CD4-positive, alpha-beta T cell treated with Interleukin-15 for 4 hours (primary cell): Measurements from ENCODE around the gene MRPL2.

Source experiments
- DNase-seq: peaks from one replicate; pipeline ENCODE4 v3.0.0-alpha.2; 2020; ENCODE audit warnings: low spot score

MRPL2 gene

DNA sequence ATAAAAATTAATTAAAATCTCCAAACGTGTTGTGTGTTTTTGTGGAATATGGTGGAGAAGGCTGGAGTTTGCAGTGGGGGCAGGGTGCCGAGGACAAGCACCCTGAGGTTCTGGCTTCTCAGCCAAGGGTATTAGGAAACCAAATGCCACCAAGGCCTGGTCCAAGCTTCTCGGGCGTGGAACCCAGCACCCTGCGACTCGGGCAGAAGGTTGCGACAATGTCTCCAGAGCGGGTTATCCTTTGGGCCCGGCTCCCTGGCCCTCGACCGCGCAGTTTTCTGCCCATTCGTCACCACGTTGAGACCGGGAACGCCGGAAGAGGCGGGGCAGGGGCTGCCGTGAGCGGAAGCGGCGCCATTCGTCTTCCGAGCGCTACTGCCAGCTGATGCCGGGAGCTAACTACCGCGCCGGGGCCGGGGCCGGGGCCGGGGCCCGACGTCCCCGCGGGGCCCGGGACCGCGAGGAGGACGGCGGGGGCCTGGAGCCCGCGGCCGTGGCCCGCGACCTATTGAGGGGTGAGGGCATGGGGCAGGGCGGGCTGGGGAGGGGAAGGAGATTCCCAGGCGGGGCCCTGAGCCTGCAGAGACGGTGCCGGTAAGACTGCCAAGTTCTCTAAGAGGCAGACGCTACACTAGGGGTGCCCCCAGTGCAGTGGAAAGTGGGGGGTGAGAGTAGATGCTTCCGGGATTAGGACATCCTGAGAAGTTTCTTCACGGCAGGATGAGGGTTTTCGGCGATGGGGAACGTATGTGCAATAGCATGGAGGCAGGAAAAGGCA, 37.8 kb downstream of the MRPL2 start, which contains the start of gene RRP36:
Gene RRP36 (plus strand): TSS at position 354 of the 778 bp plus-strand sequence. CDS start 32 bp downstream, at position 386.
- DNase-seq, result peak; percentile 66

- no peak for DNase-seq
These were observed 38.4 kb downstream of the MRPL2 start for GRCh38 chr6:43020847-43021246.

GRCh38 chr6:43020052-43020705, 39.1 kb downstream of the MRPL2 start:
- no peak for DNase-seq

- DNase-seq, result no peak
These were observed 40.1 kb downstream of the MRPL2 start for GRCh38 chr6:43019152-43019551.

- no peak for DNase-seq
These were observed 42.3 kb downstream of the MRPL2 start for GRCh38 chr6:43016943-43017334.

- no peak for DNase-seq
These were observed 42.9 kb downstream of the MRPL2 start for GRCh38 chr6:43016176-43016942.

DNA sequence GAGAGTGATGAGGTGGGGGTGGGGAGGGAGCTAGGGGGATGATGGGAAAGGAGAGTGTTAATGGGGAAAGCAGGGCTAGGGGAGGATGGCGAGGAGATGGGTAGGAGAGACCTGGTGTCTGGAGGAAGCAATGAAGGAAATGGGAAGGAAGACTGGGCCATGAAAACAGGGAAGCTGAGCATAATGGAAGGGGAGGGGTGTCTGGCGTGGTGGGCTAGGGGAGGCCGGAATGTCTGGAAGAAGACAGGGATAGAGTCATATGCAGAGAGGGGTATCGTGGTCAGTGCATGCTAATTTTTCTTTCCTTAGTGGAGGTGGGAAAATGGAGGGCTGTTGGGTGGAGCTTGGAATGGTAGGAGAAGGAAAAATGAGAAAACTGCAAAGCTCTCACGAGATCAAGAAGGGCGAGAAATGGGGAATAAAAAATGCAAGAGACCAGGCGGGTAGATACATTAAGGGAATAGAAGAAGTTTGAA, 44.8 kb downstream of the MRPL2 start:
- no peak for DNase-seq

- peak; percentile 100 for DNase-seq
These were observed 45.3 kb downstream of the MRPL2 start, which contains the start of the genes KLHDC3 and MEA1 for GRCh38 chr6:43013843-43014433. KLHDC3 (plus strand) TSS chr6:43014249; CDS start chr6:43017193, 2,944 bp downstream. MEA1 (minus strand) TSS chr6:43013946; CDS start chr6:43013813, 133 bp downstream.

GRCh38 chr6:43013097-43013842, 46.0 kb downstream of the MRPL2 start:
- no peak for DNase-seq

GRCh38 chr6:43012364-43012763, 46.9 kb downstream of the MRPL2 start:
- DNase-seq, result no peak

GRCh38 chr6:43011207-43011606, 48.0 kb downstream of the MRPL2 start:
- DNase-seq, result no peak

GRCh38 chr6:43009124-43009523, 50.1 kb downstream of the MRPL2 start:
- DNase-seq, result peak; percentile 34

DNA sequence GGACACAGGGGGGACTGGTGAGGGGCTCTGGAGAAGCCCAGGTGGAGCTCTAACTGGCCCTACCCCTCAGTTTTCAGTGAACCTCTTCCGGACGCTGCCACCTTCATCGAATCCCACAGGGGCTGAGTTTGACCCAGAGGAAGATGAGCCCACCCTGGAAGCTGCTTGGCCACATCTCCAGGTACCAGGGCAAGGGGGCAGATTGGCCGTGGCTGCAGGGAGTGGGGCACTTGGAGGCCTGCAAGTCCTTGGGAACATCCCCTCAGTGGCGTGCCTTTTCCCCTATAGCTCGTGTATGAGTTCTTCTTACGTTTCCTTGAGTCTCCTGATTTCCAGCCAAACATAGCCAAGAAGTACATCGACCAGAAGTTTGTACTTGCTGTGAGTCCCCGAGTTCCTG, 52.1 kb downstream of the MRPL2 start:
- DNase-seq, result no peak

DNA sequence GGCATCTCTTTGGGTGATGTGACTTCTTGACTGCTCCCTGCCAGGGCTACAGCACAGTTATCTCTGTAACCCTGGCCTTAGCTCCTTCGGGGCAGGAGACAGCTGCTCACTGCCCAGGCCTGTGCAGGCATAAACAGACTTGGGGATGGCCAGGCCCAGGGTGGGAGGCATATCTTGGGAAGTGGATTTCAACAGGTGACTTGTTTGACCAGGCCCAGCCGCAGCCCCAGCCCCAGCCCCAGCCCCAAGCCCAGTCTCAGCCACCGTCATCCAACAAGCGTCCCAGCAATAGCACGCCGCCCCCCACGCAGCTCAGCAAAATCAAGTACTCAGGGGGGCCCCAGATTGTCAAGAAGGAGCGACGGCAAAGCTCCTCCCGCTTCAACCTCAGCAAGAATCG, 53.0 kb downstream of the MRPL2 start:
- no peak for DNase-seq

GRCh38 chr6:43005844-43006243, 53.4 kb downstream of the MRPL2 start:
- no peak for DNase-seq
